ENCODE results near the gene SUMF1.

The SUMF1 gene

GRCh38 chr3:4466741-4467521, at the start of gene SUMF1:
SUMF1 (minus strand) TSS chr3:4467269; CDS start chr3:4467245, 24 bp downstream.
- H3K36me3 ChIP-seq (ENCODE audit: insufficient read depth, low read length) = no peaks in the 10 kb centered on the region
- H3K4me3 ChIP-seq (ENCODE audit: low read depth, low read length) = peak within 1 kb of the TSS; percentile 89
- H3K27me3 ChIP-seq (ENCODE audit: insufficient read depth, low read length) = no peaks in the 10 kb centered on the region
- peak within 1 kb of the TSS; percentile 49; the same call in 1 of the 2 replicates for H3K27ac ChIP-seq (ENCODE audit: low read depth, low read length)
- H3K4me1 ChIP-seq (ENCODE audit: control insufficient read depth, insufficient read depth, low read length, unreplicated experiment) = peaks cover 3% of the 10 kb centered on the region
- H3K79me2 ChIP-seq (ENCODE audit: control insufficient read depth, insufficient read depth, low read length, unreplicated experiment) = peaks cover 9% of the 10 kb centered on the region
- H2AFZ ChIP-seq (ENCODE audit: low read length, unreplicated experiment) = peak within 1 kb of the TSS; percentile 95

GRCh38 chr3:4515916-4516579, 49.0 kb upstream of the SUMF1 start:
- no peaks in the 10 kb centered on the region for H3K36me3 ChIP-seq (ENCODE audit: insufficient read depth, low read length)
- H2AFZ ChIP-seq (ENCODE audit: low read length, unreplicated experiment) = no peak overlapping the region
- no peaks in the 10 kb centered on the region for H3K4me1 ChIP-seq (ENCODE audit: control insufficient read depth, insufficient read depth, low read length, unreplicated experiment)
- no peak overlapping the region for H3K27ac ChIP-seq (ENCODE audit: low read depth, low read length)
- no peaks in the 10 kb centered on the region for H3K27me3 ChIP-seq (ENCODE audit: insufficient read depth, low read length)
- H3K79me2 ChIP-seq (ENCODE audit: control insufficient read depth, insufficient read depth, low read length, unreplicated experiment) = no peaks in the 10 kb centered on the region
- H3K4me3 ChIP-seq (ENCODE audit: low read depth, low read length) = no peak overlapping the region

DNA sequence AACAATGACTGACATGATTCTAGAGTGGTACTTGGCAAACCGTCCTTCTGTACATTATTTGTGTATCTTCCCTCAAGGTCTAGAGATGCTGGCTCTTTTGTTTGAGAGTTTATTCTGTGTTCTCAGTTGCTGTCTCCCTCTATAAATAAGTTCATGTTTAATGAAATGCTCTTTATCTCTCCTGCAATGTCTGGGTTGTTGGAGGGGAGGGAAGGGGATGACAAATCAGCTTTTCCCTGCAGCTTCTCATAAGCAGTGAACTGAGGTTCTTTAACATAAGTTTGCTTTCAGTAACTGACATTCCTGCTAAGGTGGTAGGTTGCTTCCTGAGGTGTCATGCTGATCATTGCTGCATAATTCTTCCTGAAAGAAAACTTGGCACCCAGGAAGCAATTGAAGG, 47.8 kb upstream of the SUMF1 start:
- no peak overlapping the region for H3K27ac ChIP-seq (ENCODE audit: low read depth, low read length)

GRCh38 chr3:4514321-4514720, 47.3 kb upstream of the SUMF1 start:
- H3K36me3 ChIP-seq (ENCODE audit: insufficient read depth, low read length) = no peaks in the 10 kb centered on the region
- no peaks in the 10 kb centered on the region for H3K79me2 ChIP-seq (ENCODE audit: control insufficient read depth, insufficient read depth, low read length, unreplicated experiment)
- no peak overlapping the region for H3K27ac ChIP-seq (ENCODE audit: low read depth, low read length)

More for the DNA sequence above, 47.8 kb upstream of the SUMF1 start:
- H3K79me2 ChIP-seq (ENCODE audit: control insufficient read depth, insufficient read depth, low read length, unreplicated experiment) = no peaks in the 10 kb centered on the region
- no peaks in the 10 kb centered on the region for H3K4me1 ChIP-seq (ENCODE audit: control insufficient read depth, insufficient read depth, low read length, unreplicated experiment)
- H3K36me3 ChIP-seq (ENCODE audit: insufficient read depth, low read length) = no peaks in the 10 kb centered on the region
- H3K4me3 ChIP-seq (ENCODE audit: low read depth, low read length) = no peak overlapping the region
- no peak overlapping the region for H2AFZ ChIP-seq (ENCODE audit: low read length, unreplicated experiment)
- H3K27me3 ChIP-seq (ENCODE audit: insufficient read depth, low read length) = no peaks in the 10 kb centered on the region

GRCh38 chr3:4512895-4513616, 46.0 kb upstream of the SUMF1 start:
- no peak overlapping the region for H3K27ac ChIP-seq (ENCODE audit: low read depth, low read length)
- no peaks in the 10 kb centered on the region for H3K36me3 ChIP-seq (ENCODE audit: insufficient read depth, low read length)
- no peak overlapping the region for H2AFZ ChIP-seq (ENCODE audit: low read length, unreplicated experiment)
- no peaks in the 10 kb centered on the region for H3K79me2 ChIP-seq (ENCODE audit: control insufficient read depth, insufficient read depth, low read length, unreplicated experiment)
- H3K4me1 ChIP-seq (ENCODE audit: control insufficient read depth, insufficient read depth, low read length, unreplicated experiment) = no peaks in the 10 kb centered on the region
- H3K4me3 ChIP-seq (ENCODE audit: low read depth, low read length) = no peak overlapping the region
- no peaks in the 10 kb centered on the region for H3K27me3 ChIP-seq (ENCODE audit: insufficient read depth, low read length)

More at GRCh38 chr3:4514321-4514720, 47.3 kb upstream of the SUMF1 start:
- Histone ChIP-seq H3K27me3 (ENCODE audit: insufficient read depth, low read length) (no peaks in the 10 kb centered on the region), H2AFZ (ENCODE audit: low read length, unreplicated experiment) (no peak overlapping the region), H3K4me1 (ENCODE audit: control insufficient read depth, insufficient read depth, low read length, unreplicated experiment) (no peaks in the 10 kb centered on the region), H3K4me3 (ENCODE audit: low read depth, low read length) (no peak overlapping the region)

DNA sequence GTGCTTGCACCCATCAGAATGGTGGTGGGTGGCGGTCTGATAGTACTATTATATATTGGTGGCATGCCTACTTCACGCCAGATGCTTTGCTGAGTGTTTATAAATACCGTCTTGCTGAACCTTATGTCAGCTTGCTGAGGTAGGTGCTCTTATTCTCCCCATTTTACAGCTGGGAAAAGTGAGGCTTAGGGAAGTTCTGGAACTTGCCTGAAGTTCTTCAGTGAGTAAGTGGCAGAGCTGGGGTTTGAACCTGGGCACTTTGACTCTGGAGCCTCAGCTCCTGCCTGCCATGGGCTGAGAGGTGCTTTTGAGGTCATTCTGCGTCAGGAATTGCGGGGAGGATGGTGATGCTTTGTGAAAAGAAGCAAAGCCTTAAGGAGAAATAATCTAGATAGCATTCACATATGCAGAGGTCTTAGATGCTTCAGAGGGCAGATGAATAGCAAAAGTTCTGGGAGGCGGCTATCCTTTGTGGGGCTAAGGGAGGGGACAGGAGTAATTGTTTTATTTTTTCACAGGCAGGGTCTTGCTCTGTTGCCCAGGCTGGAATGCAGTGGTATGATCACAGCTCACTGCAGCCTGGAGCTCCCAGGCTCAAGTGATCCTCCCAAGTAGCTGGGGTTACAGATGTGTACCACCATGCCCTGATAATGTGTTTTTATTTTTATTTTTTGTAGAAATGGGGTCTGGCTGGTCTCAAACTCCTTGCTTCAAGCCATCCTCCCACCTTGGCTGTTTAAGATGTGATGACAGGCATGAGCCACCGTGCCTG, 44.6 kb upstream of the SUMF1 start:
- Histone ChIP-seq H3K4me1 (ENCODE audit: control insufficient read depth, insufficient read depth, low read length, unreplicated experiment) (no peaks in the 10 kb centered on the region), H3K4me3 (ENCODE audit: low read depth, low read length) (no peak overlapping the region), H3K27me3 (ENCODE audit: insufficient read depth, low read length) (no peaks in the 10 kb centered on the region), H2AFZ (ENCODE audit: low read length, unreplicated experiment) (no peak overlapping the region), H3K36me3 (ENCODE audit: insufficient read depth, low read length) (no peaks in the 10 kb centered on the region), H3K27ac (ENCODE audit: low read depth, low read length) (no peak overlapping the region), H3K79me2 (ENCODE audit: control insufficient read depth, insufficient read depth, low read length, unreplicated experiment) (no peaks in the 10 kb centered on the region)

GRCh38 chr3:4509983-4510755, 43.1 kb upstream of the SUMF1 start:
- Histone ChIP-seq H3K79me2 (ENCODE audit: control insufficient read depth, insufficient read depth, low read length, unreplicated experiment) (no peaks in the 10 kb centered on the region), H3K4me3 (ENCODE audit: low read depth, low read length) (no peak overlapping the region)

GRCh38 chr3:4509043-4509442, 42.0 kb upstream of the SUMF1 start:
- no peak overlapping the region for H3K27ac ChIP-seq (ENCODE audit: low read depth, low read length)
- no peaks in the 10 kb centered on the region for H3K27me3 ChIP-seq (ENCODE audit: insufficient read depth, low read length)
- no peak overlapping the region for H2AFZ ChIP-seq (ENCODE audit: low read length, unreplicated experiment)
- H3K4me1 ChIP-seq (ENCODE audit: control insufficient read depth, insufficient read depth, low read length, unreplicated experiment) = peaks cover 16% of the 10 kb centered on the region
- no peaks in the 10 kb centered on the region for H3K36me3 ChIP-seq (ENCODE audit: insufficient read depth, low read length)
- H3K4me3 ChIP-seq (ENCODE audit: low read depth, low read length) = no peak overlapping the region
- no peaks in the 10 kb centered on the region for H3K79me2 ChIP-seq (ENCODE audit: control insufficient read depth, insufficient read depth, low read length, unreplicated experiment)

More at GRCh38 chr3:4509983-4510755, 43.1 kb upstream of the SUMF1 start:
- Histone ChIP-seq H3K27me3 (ENCODE audit: insufficient read depth, low read length) (no peaks in the 10 kb centered on the region), H3K4me1 (ENCODE audit: control insufficient read depth, insufficient read depth, low read length, unreplicated experiment) (peaks cover 5% of the 10 kb centered on the region), H2AFZ (ENCODE audit: low read length, unreplicated experiment) (no peak overlapping the region), H3K36me3 (ENCODE audit: insufficient read depth, low read length) (no peaks in the 10 kb centered on the region), H3K27ac (ENCODE audit: low read depth, low read length) (no peak overlapping the region)

DNA sequence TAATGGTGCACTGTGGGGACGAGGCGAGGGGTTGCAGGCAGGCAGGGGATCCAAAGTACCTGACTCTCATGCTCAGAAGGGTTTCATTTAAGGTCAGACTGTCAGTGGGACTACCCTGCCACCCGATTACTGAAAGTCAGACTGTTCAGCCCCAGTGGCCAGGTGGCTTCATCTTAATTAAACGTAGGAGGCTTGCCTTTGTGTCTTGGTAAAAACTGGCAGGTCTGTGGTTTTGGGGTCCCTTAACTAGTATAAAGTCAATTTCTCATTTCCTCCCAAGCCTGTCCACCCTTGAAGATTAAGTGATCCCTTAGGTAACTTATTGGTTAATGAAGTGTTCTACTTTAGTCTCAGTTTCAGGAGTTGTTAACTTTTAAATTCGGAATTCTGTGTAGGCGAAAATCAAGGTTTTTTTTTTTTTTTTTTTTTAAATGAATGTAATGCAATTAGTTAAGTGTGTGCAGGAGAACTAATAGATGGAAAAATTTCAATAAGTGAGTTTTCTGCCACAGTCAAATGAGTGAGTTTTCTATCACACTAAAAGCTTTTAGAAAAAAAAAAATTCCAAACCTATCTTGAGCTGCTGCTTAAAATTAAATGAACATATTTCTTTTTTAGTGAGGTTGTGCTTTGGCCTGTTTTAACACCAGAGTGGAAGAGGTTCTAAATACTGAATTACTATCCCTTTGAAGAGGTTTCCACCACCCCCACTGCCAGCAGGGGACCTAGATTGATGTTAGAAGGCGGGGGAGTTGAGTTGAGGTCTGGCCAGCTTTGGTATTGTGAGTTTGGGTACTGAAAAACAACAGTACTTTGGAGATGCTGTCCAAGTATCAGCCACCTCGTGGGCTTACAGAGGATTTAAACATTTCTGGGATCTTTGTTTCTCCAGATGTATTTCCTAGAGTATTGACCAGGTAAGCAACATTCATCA, 41.2 kb upstream of the SUMF1 start:
- Histone ChIP-seq H3K27me3 (ENCODE audit: insufficient read depth, low read length) (no peaks in the 10 kb centered on the region), H3K4me1 (ENCODE audit: control insufficient read depth, insufficient read depth, low read length, unreplicated experiment) (peaks cover 17% of the 10 kb centered on the region), H3K4me3 (ENCODE audit: low read depth, low read length) (no peak overlapping the region), H3K36me3 (ENCODE audit: insufficient read depth, low read length) (no peaks in the 10 kb centered on the region), H2AFZ (ENCODE audit: low read length, unreplicated experiment) (no peak overlapping the region), H3K27ac (ENCODE audit: low read depth, low read length) (no peak overlapping the region), H3K79me2 (ENCODE audit: control insufficient read depth, insufficient read depth, low read length, unreplicated experiment) (no peaks in the 10 kb centered on the region)
